A204.1 (cell line): ENCODE measurements around the gene DDO.
"Not testable (repeated sequence)": the region's sequence is repeated elsewhere in the genome, so short reads cannot be mapped to it uniquely, and the experiment has no call there.

Source experiments
- FAIRE-seq: peaks from 2 replicates; lab custom pipeline; 2012; peaks lifted over from hg19 to GRCh38; lab: Jason Lieb, UNC

DDO gene

GRCh38 chr6:110415086-110415916 is at the start of gene DDO:
DDO (minus strand) TSS chr6:110415575; CDS start chr6:110413462, 2,113 bp downstream.
- FAIRE-seq: no peak

GRCh38 chr6:110462884-110463481 is 47.6 kb upstream of the DDO start:
- FAIRE-seq: no peak

- FAIRE-seq: no peak
These were observed 46.0 kb upstream of the DDO start for GRCh38 chr6:110461376-110461775.

- FAIRE-seq: no peak
These were observed 43.8 kb upstream of the DDO start for GRCh38 chr6:110459137-110459536.

- no peak for FAIRE-seq
These were observed 43.1 kb upstream of the DDO start for GRCh38 chr6:110458476-110458875.

GRCh38 chr6:110457567-110458175 is 42.3 kb upstream of the DDO start:
- FAIRE-seq: not testable (repeated sequence)

GRCh38 chr6:110456694-110457093 is 41.3 kb upstream of the DDO start:
- FAIRE-seq: no peak

- FAIRE-seq: no peak
These were observed 34.1 kb upstream of the DDO start for GRCh38 chr6:110449541-110449895.

- no peak for FAIRE-seq
These were observed 33.6 kb upstream of the DDO start for GRCh38 chr6:110448846-110449540.

GRCh38 chr6:110447761-110448160 is 32.4 kb upstream of the DDO start:
- no peak for FAIRE-seq

- no peak for FAIRE-seq
These were observed 31.0 kb upstream of the DDO start for GRCh38 chr6:110446405-110446804.

- no peak for FAIRE-seq
These were observed 24.7 kb upstream of the DDO start for GRCh38 chr6:110440026-110440425.

- FAIRE-seq: no peak
These were observed 24.0 kb upstream of the DDO start for GRCh38 chr6:110439356-110439755.

- no peak for FAIRE-seq
These were observed 19.7 kb upstream of the DDO start for GRCh38 chr6:110434961-110435602.

- no peak for FAIRE-seq
These were observed 17.0 kb upstream of the DDO start for GRCh38 chr6:110432285-110432900.

- FAIRE-seq: no peak
These were observed 15.4 kb upstream of the DDO start for GRCh38 chr6:110430741-110431140.

GRCh38 chr6:110430236-110430635 is 14.9 kb upstream of the DDO start:
- FAIRE-seq: no peak

- no peak for FAIRE-seq
These were observed 12.8 kb upstream of the DDO start for GRCh38 chr6:110428153-110428552.

GRCh38 chr6:110425816-110426215 is 10.4 kb upstream of the DDO start:
- no peak for FAIRE-seq

- FAIRE-seq: no peak
These were observed 7.1 kb upstream of the DDO start for GRCh38 chr6:110422444-110422822.

- FAIRE-seq: no peak
These were observed 6.5 kb upstream of the DDO start for GRCh38 chr6:110421749-110422443.
